Type B pancreatic cell (in vitro differentiated cells): Measurements from ENCODE around the gene KAT2B. TPM values are rescaled to one million over a fixed set of nuclear protein-coding genes. Genes with fewer than 3 reads are reported as not detected.

Source experiments
- DNase-seq: peaks from one replicate; pipeline ENCODE4 v3.0.0; 2021; ENCODE audit warnings: mixed read lengths; ENCODE audit not compliant: unreplicated experiment; ENCODE audit errors: extremely low spot score
- H3K27ac Mint-ChIP-seq: 2 replicates; pipeline ENCODE4 v1.8.0; 2021; ENCODE audit warnings: mild to moderate bottlenecking, mixed read lengths
- H3K27me3 Mint-ChIP-seq: 2 replicates; pipeline ENCODE4 v1.8.0; 2021; ENCODE audit warnings: mixed read lengths
- H3K36me3 Mint-ChIP-seq: 2 replicates; pipeline ENCODE4 v1.8.0; 2021; ENCODE audit warnings: mixed read lengths
- H3K4me1 Mint-ChIP-seq: one replicate; pipeline ENCODE4 v1.8.0; 2021; ENCODE audit warnings: mixed read lengths; ENCODE audit not compliant: unreplicated experiment
- H3K4me3 Mint-ChIP-seq: 2 replicates; pipeline ENCODE4 v1.8.0; 2021; ENCODE audit warnings: mild to moderate bottlenecking, mixed read lengths
- H3K9me3 Mint-ChIP-seq: 2 replicates; pipeline ENCODE4 v1.8.0; 2021; ENCODE audit warnings: mixed read lengths
- total RNA-seq: library from RNA; stranded (reverse); gene quantifications from 2 replicates; pipeline ENCODE4 v1.2.1, GENCODE V29; 2021; ENCODE audit warnings: low replicate concordance
- TF ChIP-seq, protein P1 (sequence below): fragments of 200-600 bp; sonication (generic); conservative IDR thresholded peaks from 2 replicates; pipeline ENCODE4 v1.5.0; 2021; ENCODE audit warnings: antibody characterized with exemption, mild to moderate bottlenecking

KAT2B gene
- total RNA-seq, 1 donor from 2014 or later, result 13.2 TPM

DNA sequence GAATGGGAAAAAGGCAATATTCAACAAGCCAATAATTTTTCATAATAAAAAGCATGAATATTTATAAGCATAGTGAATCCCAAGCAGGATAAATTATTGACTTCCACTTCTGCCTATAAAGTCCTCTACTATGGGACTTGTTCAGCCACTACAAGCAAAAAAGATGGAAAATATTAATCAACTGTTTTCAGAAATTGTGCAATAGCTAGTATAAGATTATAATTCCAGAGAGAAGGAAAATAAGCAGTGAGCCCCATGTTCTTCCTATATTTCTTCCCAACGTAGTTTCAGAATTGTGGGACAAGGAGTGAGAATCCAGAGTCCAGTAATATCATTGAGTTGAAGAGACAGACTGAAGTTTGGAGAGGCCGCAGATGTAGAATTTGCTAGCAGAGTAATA, 121.5 kb downstream of the KAT2B start:
- H3K27ac Mint-ChIP-seq, result no peak overlapping the region
- peaks cover 16% of the 10 kb centered on the region for H3K36me3 Mint-ChIP-seq
- H3K4me3 Mint-ChIP-seq, result no peak overlapping the region
- TF ChIP-seq, protein P1, sequence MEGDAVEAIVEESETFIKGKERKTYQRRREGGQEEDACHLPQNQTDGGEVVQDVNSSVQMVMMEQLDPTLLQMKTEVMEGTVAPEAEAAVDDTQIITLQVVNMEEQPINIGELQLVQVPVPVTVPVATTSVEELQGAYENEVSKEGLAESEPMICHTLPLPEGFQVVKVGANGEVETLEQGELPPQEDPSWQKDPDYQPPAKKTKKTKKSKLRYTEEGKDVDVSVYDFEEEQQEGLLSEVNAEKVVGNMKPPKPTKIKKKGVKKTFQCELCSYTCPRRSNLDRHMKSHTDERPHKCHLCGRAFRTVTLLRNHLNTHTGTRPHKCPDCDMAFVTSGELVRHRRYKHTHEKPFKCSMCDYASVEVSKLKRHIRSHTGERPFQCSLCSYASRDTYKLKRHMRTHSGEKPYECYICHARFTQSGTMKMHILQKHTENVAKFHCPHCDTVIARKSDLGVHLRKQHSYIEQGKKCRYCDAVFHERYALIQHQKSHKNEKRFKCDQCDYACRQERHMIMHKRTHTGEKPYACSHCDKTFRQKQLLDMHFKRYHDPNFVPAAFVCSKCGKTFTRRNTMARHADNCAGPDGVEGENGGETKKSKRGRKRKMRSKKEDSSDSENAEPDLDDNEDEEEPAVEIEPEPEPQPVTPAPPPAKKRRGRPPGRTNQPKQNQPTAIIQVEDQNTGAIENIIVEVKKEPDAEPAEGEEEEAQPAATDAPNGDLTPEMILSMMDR, result no peak
- H3K9me3 Mint-ChIP-seq, result no peaks in the 10 kb centered on the region
- H3K27me3 Mint-ChIP-seq, result no peaks in the 10 kb centered on the region
- no peaks in the 10 kb centered on the region for H3K4me1 Mint-ChIP-seq
- DNase-seq, result no peak

GRCh38 chr3:20173844-20174410, 133.7 kb downstream of the KAT2B start:
- Mint-ChIP-seq H3K27ac (no peak overlapping the region), H3K4me1 (no peaks in the 10 kb centered on the region), H3K4me3 (no peak overlapping the region), H3K27me3 (no peaks in the 10 kb centered on the region), H3K9me3 (no peaks in the 10 kb centered on the region), H3K36me3 (peaks cover 14% of the 10 kb centered on the region)
- TF ChIP-seq, protein P1, result no peak
- no peak for DNase-seq

DNA sequence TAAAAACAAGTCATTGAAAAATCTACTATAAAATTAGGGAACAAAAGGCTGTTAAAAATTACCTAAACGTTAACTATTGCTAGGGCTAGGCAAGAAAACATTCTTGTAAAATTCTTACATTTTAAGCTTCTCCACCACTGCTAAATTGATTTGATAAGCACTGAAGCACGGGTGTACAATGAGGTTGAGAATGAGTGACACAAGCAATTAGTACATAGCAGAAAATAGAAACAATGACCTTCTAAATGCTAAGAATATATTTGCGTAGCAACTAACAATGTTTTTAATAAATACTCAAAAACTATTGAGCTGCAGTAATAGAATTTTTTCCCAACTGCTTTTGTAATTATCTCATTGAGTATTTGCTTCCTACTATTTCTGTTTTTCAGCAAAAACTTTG, 141.0 kb downstream of the KAT2B start:
- Mint-ChIP-seq H3K4me3 (no peak overlapping the region), H3K27ac (no peak overlapping the region), H3K9me3 (no peaks in the 10 kb centered on the region), H3K4me1 (no peaks in the 10 kb centered on the region), H3K36me3 (peaks cover 19% of the 10 kb centered on the region), H3K27me3 (no peaks in the 10 kb centered on the region)
- no peak for DNase-seq
- TF ChIP-seq, protein P1, result no peak

GRCh38 chr3:20182206-20182605, 142.0 kb downstream of the KAT2B start:
- DNase-seq, result no peak
- TF ChIP-seq, protein P1, result no peak
- Mint-ChIP-seq H3K4me3 (no peak overlapping the region), H3K9me3 (no peaks in the 10 kb centered on the region), H3K27ac (no peak overlapping the region), H3K4me1 (no peaks in the 10 kb centered on the region), H3K27me3 (no peaks in the 10 kb centered on the region), H3K36me3 (peaks cover 19% of the 10 kb centered on the region)

- TF ChIP-seq, protein P1, result no peak
- Mint-ChIP-seq H3K4me1 (no peaks in the 10 kb centered on the region), H3K36me3 (peaks cover 7% of the 10 kb centered on the region), H3K4me3 (no peak overlapping the region), H3K9me3 (no peaks in the 10 kb centered on the region), H3K27ac (no peak overlapping the region), H3K27me3 (no peaks in the 10 kb centered on the region)
- no peak for DNase-seq
Observed at GRCh38 chr3:20185331-20185678, 145.1 kb downstream of the KAT2B start.
